AG04450 (cell line): ENCODE results near the gene ERBIN. TPM values are rescaled to one million over a fixed set of nuclear protein-coding genes. Genes with fewer than 3 reads are reported as not detected.

Source experiments
- CTCF ChIA-PET: fragments of 300-600, 350-600 bp; formaldehyde crosslinking; extraction: SDS; loops from one replicate; lab custom pipeline; 2022; ENCODE audit warnings: antibody characterized with exemption, inconsistent platforms; lab: Charles Lee
- POLR2A ChIA-PET: fragments of 350-600 bp; formaldehyde crosslinking; extraction: SDS; loops from one replicate; lab custom pipeline; 2021; ENCODE audit warnings: antibody characterized with exemption, inconsistent platforms; lab: Yijun Ruan, JAX
- DNase-seq: peaks from one replicate; pipeline ENCODE4 v3.0.0-alpha.2; 2011; ENCODE audit warnings: low read depth, low spot score
- H3K27ac ChIP-seq: one replicate; pipeline ENCODE4 v1.5.1; 2012; ENCODE audit warnings: low read depth, low read length, control low read depth
- H3K27me3 ChIP-seq: one replicate; pipeline ENCODE4 v1.6.0; 2012; ENCODE audit warnings: low read length; ENCODE audit not compliant: control insufficient read depth, insufficient read depth
- H3K4me3 ChIP-seq: 2 replicates; pipeline ENCODE4 v1.5.1; 2011; ENCODE audit warnings: mild to moderate bottlenecking, low read depth, low read length, control low read depth
- H3K9me3 ChIP-seq: 2 replicates; pipeline ENCODE4 v1.5.1; 2012; ENCODE audit warnings: low read length; ENCODE audit not compliant: control insufficient read depth, insufficient read depth
- CTCF ChIP-seq: IDR thresholded peaks from 2 replicates; pipeline ENCODE4 v1.5.1; 2011; ENCODE audit warnings: low read depth, low read length, control low read depth, inconsistent platforms
- polyA plus RNA-seq: library from polyadenylated mRNA; depleted of rRNA; stranded (reverse); fragments of >200 nt; gene quantifications from 2 replicates; pipeline ENCODE4 v1.2.3, GENCODE V29; 2011

ERBIN gene
- polyA plus RNA-seq, 1 experiment, result 64.8 TPM

- POLR2A ChIA-PET, result no interaction called here
- no peaks in the 10 kb centered on the region for H3K9me3 ChIP-seq
- H3K27me3 ChIP-seq, result no peaks in the 10 kb centered on the region
- CTCF ChIA-PET, result interaction anchor here (1.5 kb wide), 1 partner anchor 181 kb away, joined by 9 read pairs; no protein-coding TSS in a partner anchor
- no peak for DNase-seq
- TF ChIP-seq CTCF, result no peak
- no peak overlapping the region for H3K27ac ChIP-seq
- no peak overlapping the region for H3K4me3 ChIP-seq
Observed at GRCh38 chr5:65923339-65923738, 3.0 kb upstream of the ERBIN start.

- CTCF ChIA-PET, result interaction anchor here (0.6 to 1.5 kb wide), 2 partner anchors 182 to 1303 kb away, joined by 5 to 9 read pairs; no protein-coding TSS in a partner anchor
- Histone ChIP-seq H3K27ac (peak overlapping the region; percentile 90), H3K27me3 (no peaks in the 10 kb centered on the region), H3K9me3 (no peaks in the 10 kb centered on the region), H3K4me3 (peak overlapping the region; percentile 66)
- DNase-seq, result no peak
- TF ChIP-seq CTCF, result no peak
- POLR2A ChIA-PET, result interaction anchor here (0.6 to 1.4 kb wide), 5 partner anchors 56 to 201 kb away, joined by 3 to 4 read pairs (median 3); no protein-coding TSS in a partner anchor
Observed at GRCh38 chr5:65924366-65925043, 1.9 kb upstream of the ERBIN start.

- peak overlapping the region; percentile 66 for H3K4me3 ChIP-seq
- no peak for TF ChIP-seq CTCF
- CTCF ChIA-PET, result interaction anchor here (0.6 to 1.5 kb wide), 2 partner anchors 183 to 1303 kb away, joined by 5 to 9 read pairs; no protein-coding TSS in a partner anchor
- H3K27me3 ChIP-seq, result no peaks in the 10 kb centered on the region
- DNase-seq, result peak; percentile 26
- POLR2A ChIA-PET, result interaction anchor here (0.6 to 1.5 kb wide), 10 partner anchors 11 to 219 kb away, joined by 3 to 7 read pairs (median 4); partner anchors contain the start of gene SREK1
- peak overlapping the region; percentile 90 for H3K27ac ChIP-seq
- no peaks in the 10 kb centered on the region for H3K9me3 ChIP-seq
Observed at GRCh38 chr5:65925044-65925600, 1.3 kb upstream of the ERBIN start.

GRCh38 chr5:65925601-65926275 lies 637 bp upstream of the ERBIN start:
- DNase-seq, result peak; percentile 50
- ChIA-PET CTCF (interaction anchor here (0.6 to 0.7 kb wide), 3 partner anchors 20 to 249 kb away, joined by 3 to 5 read pairs (median 5); no protein-coding TSS in a partner anchor), POLR2A (interaction anchor here (0.6 to 1.5 kb wide), 19 partner anchors 11 to 269 kb away, joined by 3 to 7 read pairs (median 3); partner anchors contain the start of gene SREK1)
- peak overlapping the region; percentile 98 for H3K27ac ChIP-seq
- peak overlapping the region; percentile 85 for H3K4me3 ChIP-seq
- TF ChIP-seq CTCF, result 0 out of 2 replicates have a peak, but pooled peaks have one; percentile 33
- no peaks in the 10 kb centered on the region for H3K9me3 ChIP-seq
- no peaks in the 10 kb centered on the region for H3K27me3 ChIP-seq
